ENCODE data around the gene TP53BP2. TPM values are rescaled to one million over a fixed set of nuclear protein-coding genes. Genes with fewer than 3 reads are reported as not detected.
"Not testable (repeated sequence)": the region's sequence is repeated elsewhere in the genome, so short reads cannot be mapped to it uniquely, and the experiment has no call there.

Gene TP53BP2
- polyA plus RNA-seq, 1 donor, result 25.5 TPM

- H3K36me3 ChIP-seq (ENCODE audit: control insufficient read depth, insufficient read depth, low read length), result peaks cover 19% of the 10 kb centered on the region
- DNase-seq, result no peak
- H3K27ac ChIP-seq (ENCODE audit: low read length), result no peak overlapping the region
- H3K4me1 ChIP-seq (ENCODE audit: control insufficient read depth, insufficient read depth, low read length), result no peaks in the 10 kb centered on the region
- H3K27me3 ChIP-seq (ENCODE audit: control insufficient read depth, insufficient read depth, low read length), result no peaks in the 10 kb centered on the region
- 57% methylated on average over 2 of the region's 4 CpGs for WGBS (ENCODE audit: insufficient coverage, low lambda C conversion rate)
- no peak overlapping the region for H3K4me3 ChIP-seq (ENCODE audit: low read length)
- H3K9me3 ChIP-seq (ENCODE audit: control insufficient read depth, low read depth, low read length), result no peaks in the 10 kb centered on the region
These were observed 25.8 kb downstream of the TP53BP2 start for GRCh38 chr1:223819730-223820514.

- not testable (repeated sequence) for H3K4me3 ChIP-seq (ENCODE audit: low read length); H3K27me3 ChIP-seq (ENCODE audit: control insufficient read depth, insufficient read depth, low read length); H3K27ac ChIP-seq (ENCODE audit: low read length); H3K9me3 ChIP-seq (ENCODE audit: control insufficient read depth, low read depth, low read length); DNase-seq; H3K4me1 ChIP-seq (ENCODE audit: control insufficient read depth, insufficient read depth, low read length)
- peaks cover 39% of the 10 kb centered on the region for H3K36me3 ChIP-seq (ENCODE audit: control insufficient read depth, insufficient read depth, low read length)
These were observed 28.5 kb downstream of the TP53BP2 start for GRCh38 chr1:223817265-223817664.

- Histone ChIP-seq H3K4me3 (ENCODE audit: low read length) (no peak overlapping the region), H3K27me3 (ENCODE audit: control insufficient read depth, insufficient read depth, low read length) (no peaks in the 10 kb centered on the region), H3K4me1 (ENCODE audit: control insufficient read depth, insufficient read depth, low read length) (no peaks in the 10 kb centered on the region), H3K9me3 (ENCODE audit: control insufficient read depth, low read depth, low read length) (no peaks in the 10 kb centered on the region), H3K36me3 (ENCODE audit: control insufficient read depth, insufficient read depth, low read length) (peaks cover 40% of the 10 kb centered on the region), H3K27ac (ENCODE audit: low read length) (no peak overlapping the region)
- WGBS (ENCODE audit: insufficient coverage, low lambda C conversion rate), result no CpG with 5 or more reads among the region's 3 CpGs
- no peak for DNase-seq
These were observed 29.9 kb downstream of the TP53BP2 start for GRCh38 chr1:223815865-223816264.

GRCh38 chr1:223815020-223815853, 30.5 kb downstream of the TP53BP2 start:
- no peak for DNase-seq
- H3K4me1 ChIP-seq (ENCODE audit: control insufficient read depth, insufficient read depth, low read length), result no peaks in the 10 kb centered on the region
- H3K27ac ChIP-seq (ENCODE audit: low read length), result no peak overlapping the region
- H3K27me3 ChIP-seq (ENCODE audit: control insufficient read depth, insufficient read depth, low read length), result no peaks in the 10 kb centered on the region
- H3K4me3 ChIP-seq (ENCODE audit: low read length), result no peak overlapping the region
- WGBS (ENCODE audit: insufficient coverage, low lambda C conversion rate), result 33% methylated on average over 1 of the region's 4 CpGs
- no peaks in the 10 kb centered on the region for H3K9me3 ChIP-seq (ENCODE audit: control insufficient read depth, low read depth, low read length)
- H3K36me3 ChIP-seq (ENCODE audit: control insufficient read depth, insufficient read depth, low read length), result peaks cover 35% of the 10 kb centered on the region

- no peaks in the 10 kb centered on the region for H3K27me3 ChIP-seq (ENCODE audit: control insufficient read depth, insufficient read depth, low read length)
- H3K4me1 ChIP-seq (ENCODE audit: control insufficient read depth, insufficient read depth, low read length), result no peaks in the 10 kb centered on the region
- H3K4me3 ChIP-seq (ENCODE audit: low read length), result no peak overlapping the region
- no peak overlapping the region for H3K27ac ChIP-seq (ENCODE audit: low read length)
- peaks cover 36% of the 10 kb centered on the region for H3K36me3 ChIP-seq (ENCODE audit: control insufficient read depth, insufficient read depth, low read length)
- H3K9me3 ChIP-seq (ENCODE audit: control insufficient read depth, low read depth, low read length), result no peaks in the 10 kb centered on the region
- no peak for DNase-seq
These were observed 32.1 kb downstream of the TP53BP2 start for GRCh38 chr1:223813645-223814044.

- Histone ChIP-seq H3K36me3 (ENCODE audit: control insufficient read depth, insufficient read depth, low read length) (peaks cover 33% of the 10 kb centered on the region), H3K27me3 (ENCODE audit: control insufficient read depth, insufficient read depth, low read length) (no peaks in the 10 kb centered on the region), H3K27ac (ENCODE audit: low read length) (no peak overlapping the region), H3K4me1 (ENCODE audit: control insufficient read depth, insufficient read depth, low read length) (no peaks in the 10 kb centered on the region), H3K9me3 (ENCODE audit: control insufficient read depth, low read depth, low read length) (no peaks in the 10 kb centered on the region), H3K4me3 (ENCODE audit: low read length) (no peak overlapping the region)
- no peak for DNase-seq
- WGBS (ENCODE audit: insufficient coverage, low lambda C conversion rate), result 58% methylated on average over 2 of the region's 3 CpGs
These were observed 34.1 kb downstream of the TP53BP2 start for GRCh38 chr1:223811634-223812101.

GRCh38 chr1:223810586-223810985, 35.2 kb downstream of the TP53BP2 start:
- peaks cover 44% of the 10 kb centered on the region for H3K36me3 ChIP-seq (ENCODE audit: control insufficient read depth, insufficient read depth, low read length)
- H3K27me3 ChIP-seq (ENCODE audit: control insufficient read depth, insufficient read depth, low read length), result no peaks in the 10 kb centered on the region
- WGBS (ENCODE audit: insufficient coverage, low lambda C conversion rate), result 80% methylated on average over 1 of the region's 2 CpGs
- no peaks in the 10 kb centered on the region for H3K4me1 ChIP-seq (ENCODE audit: control insufficient read depth, insufficient read depth, low read length)
- H3K27ac ChIP-seq (ENCODE audit: low read length), result no peak overlapping the region
- no peaks in the 10 kb centered on the region for H3K9me3 ChIP-seq (ENCODE audit: control insufficient read depth, low read depth, low read length)
- no peak overlapping the region for H3K4me3 ChIP-seq (ENCODE audit: low read length)
- no peak for DNase-seq

GRCh38 chr1:223809905-223810304, 35.8 kb downstream of the TP53BP2 start:
- not testable (repeated sequence) for H3K9me3 ChIP-seq (ENCODE audit: control insufficient read depth, low read depth, low read length); H3K27ac ChIP-seq (ENCODE audit: low read length); H3K27me3 ChIP-seq (ENCODE audit: control insufficient read depth, insufficient read depth, low read length); DNase-seq; H3K4me1 ChIP-seq (ENCODE audit: control insufficient read depth, insufficient read depth, low read length); H3K4me3 ChIP-seq (ENCODE audit: low read length)
- peaks cover 46% of the 10 kb centered on the region for H3K36me3 ChIP-seq (ENCODE audit: control insufficient read depth, insufficient read depth, low read length)
- WGBS (ENCODE audit: insufficient coverage, low lambda C conversion rate), result no CpG with 5 or more reads among the region's 4 CpGs

GRCh38 chr1:223803211-223803610, 42.5 kb downstream of the TP53BP2 start:
- DNase-seq, result no peak
- Histone ChIP-seq H3K36me3 (ENCODE audit: control insufficient read depth, insufficient read depth, low read length) (peaks cover 73% of the 10 kb centered on the region), H3K9me3 (ENCODE audit: control insufficient read depth, low read depth, low read length) (no peaks in the 10 kb centered on the region), H3K4me3 (ENCODE audit: low read length) (no peak overlapping the region), H3K4me1 (ENCODE audit: control insufficient read depth, insufficient read depth, low read length) (no peaks in the 10 kb centered on the region), H3K27ac (ENCODE audit: low read length) (no peak overlapping the region), H3K27me3 (ENCODE audit: control insufficient read depth, insufficient read depth, low read length) (no peaks in the 10 kb centered on the region)
- 100% methylated on average over 1 of the region's 7 CpGs for WGBS (ENCODE audit: insufficient coverage, low lambda C conversion rate)

GRCh38 chr1:223802602-223803001, 43.1 kb downstream of the TP53BP2 start:
- no peaks in the 10 kb centered on the region for H3K9me3 ChIP-seq (ENCODE audit: control insufficient read depth, low read depth, low read length)
- no peaks in the 10 kb centered on the region for H3K27me3 ChIP-seq (ENCODE audit: control insufficient read depth, insufficient read depth, low read length)
- WGBS (ENCODE audit: insufficient coverage, low lambda C conversion rate), result 89% methylated on average over 3 of the region's 4 CpGs
- H3K27ac ChIP-seq (ENCODE audit: low read length), result no peak overlapping the region
- no peaks in the 10 kb centered on the region for H3K4me1 ChIP-seq (ENCODE audit: control insufficient read depth, insufficient read depth, low read length)
- DNase-seq, result no peak
- peaks cover 79% of the 10 kb centered on the region for H3K36me3 ChIP-seq (ENCODE audit: control insufficient read depth, insufficient read depth, low read length)
- no peak overlapping the region for H3K4me3 ChIP-seq (ENCODE audit: low read length)

All from large intestine (tissue), 3 donors.